Activated naive CD8-positive, alpha-beta T cell treated with anti-CD3 and anti-CD28 coated beads for 36 hours (primary cell): ENCODE measurements around the gene UTP25. TPM values are rescaled to one million over a fixed set of nuclear protein-coding genes. Genes with fewer than 3 reads are reported as not detected.
"Not testable (repeated sequence)": the region's sequence is repeated elsewhere in the genome, so short reads cannot be mapped to it uniquely, and the experiment has no call there.

Experiments used
- DNase-seq: peaks from one replicate; pipeline ENCODE4 v3.0.0; 2021
- H3K27ac Mint-ChIP-seq: one replicate; pipeline ENCODE4 v1.8.0; 2022; ENCODE audit warnings: mild to moderate bottlenecking, moderate library complexity, mixed read lengths
- H3K27me3 Mint-ChIP-seq: one replicate; pipeline ENCODE4 v1.8.0; 2022; ENCODE audit warnings: mild to moderate bottlenecking, mixed read lengths
- H3K36me3 Mint-ChIP-seq: one replicate; pipeline ENCODE4 v1.8.0; 2021; ENCODE audit warnings: mild to moderate bottlenecking, mixed read lengths
- H3K4me1 Mint-ChIP-seq: one replicate; pipeline ENCODE4 v1.8.0; 2021; ENCODE audit warnings: mixed read lengths
- H3K4me3 Mint-ChIP-seq: one replicate; pipeline ENCODE4 v1.8.0; 2022; ENCODE audit warnings: mild to moderate bottlenecking, moderate library complexity, mixed read lengths
- H3K9me3 Mint-ChIP-seq: one replicate; pipeline ENCODE4 v1.8.0; 2022; ENCODE audit warnings: mixed read lengths
- total RNA-seq, 2 experiments: library from RNA; stranded (reverse); gene quantifications; one replicate each; pipeline ENCODE4 v1.2.3, GENCODE V29; 2021

Gene UTP25
- total RNA-seq, 2 experiments from 2014 or later = 12.2 to 12.5 TPM

DNA sequence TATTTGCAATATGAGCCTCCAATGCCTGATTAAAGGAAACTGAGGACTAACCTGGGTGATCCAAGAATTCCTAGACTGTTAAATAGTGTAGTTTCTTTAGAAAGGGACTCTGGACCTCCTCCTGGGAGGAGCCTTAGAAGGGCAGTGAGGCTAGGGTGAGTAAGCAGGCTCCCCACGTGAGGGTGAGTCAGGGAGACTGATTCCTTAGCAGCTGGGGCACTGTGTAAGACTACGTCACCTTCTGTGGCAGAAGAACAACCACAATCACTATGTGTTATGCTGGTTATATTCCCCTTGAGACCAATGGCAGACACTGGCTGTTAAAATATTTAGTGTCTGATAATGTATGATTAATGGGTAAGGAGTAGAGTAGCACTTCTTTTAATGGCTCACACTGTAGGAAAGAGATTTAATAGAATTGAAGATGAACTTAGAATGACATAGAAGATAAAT, 56.9 kb downstream of the UTP25 start:
- DNase-seq = peak; percentile 36
- no peak overlapping the region for H3K4me3 Mint-ChIP-seq
- no peaks in the 10 kb centered on the region for H3K36me3 Mint-ChIP-seq
- peaks cover 31% of the 10 kb centered on the region for H3K27me3 Mint-ChIP-seq
- no peak overlapping the region for H3K27ac Mint-ChIP-seq
- no peaks in the 10 kb centered on the region for H3K4me1 Mint-ChIP-seq
- no peaks in the 10 kb centered on the region for H3K9me3 Mint-ChIP-seq

DNA sequence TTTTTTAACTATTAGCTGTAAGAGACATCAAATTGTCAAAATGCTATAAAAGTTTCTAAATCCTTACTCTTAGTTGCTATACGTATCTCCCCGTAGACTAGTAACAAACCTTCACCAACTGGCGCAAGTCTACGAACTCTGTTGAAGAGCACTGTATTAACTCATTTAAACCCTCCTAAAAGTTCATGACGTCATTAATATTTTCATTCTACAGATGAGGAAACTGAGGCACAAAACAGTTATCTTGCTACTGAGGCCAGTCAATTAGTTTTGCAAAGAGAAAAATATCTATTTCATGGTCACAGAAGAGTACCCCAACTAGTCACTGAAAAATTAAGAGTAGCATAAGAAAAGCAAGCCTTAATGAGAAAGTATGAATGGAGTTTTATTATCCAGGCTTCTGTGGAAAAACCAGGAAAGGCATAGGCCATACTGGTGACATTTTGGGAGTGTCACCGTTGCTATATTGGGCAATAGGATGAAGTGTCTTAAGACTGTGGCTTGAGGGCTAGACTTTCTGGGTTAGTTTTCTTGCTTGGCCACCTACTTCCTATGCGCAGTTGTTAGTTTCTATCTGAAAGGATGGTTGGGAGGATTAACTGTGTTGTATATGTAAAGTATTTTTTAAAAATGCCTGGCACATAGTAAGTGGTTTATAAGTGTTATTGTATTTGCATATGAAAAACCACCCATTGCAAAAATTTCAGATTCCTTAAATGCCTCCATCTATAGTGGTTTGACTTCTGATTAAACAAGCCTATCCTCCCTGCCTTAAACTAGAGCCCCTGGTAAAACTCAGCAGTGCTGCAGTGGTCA, 57.8 kb downstream of the UTP25 start:
- no peak overlapping the region for H3K4me3 Mint-ChIP-seq
- H3K4me1 Mint-ChIP-seq = no peaks in the 10 kb centered on the region
- no peak for DNase-seq
- H3K27ac Mint-ChIP-seq = no peak overlapping the region
- no peaks in the 10 kb centered on the region for H3K9me3 Mint-ChIP-seq
- H3K27me3 Mint-ChIP-seq = peaks cover 26% of the 10 kb centered on the region
- no peaks in the 10 kb centered on the region for H3K36me3 Mint-ChIP-seq

DNA sequence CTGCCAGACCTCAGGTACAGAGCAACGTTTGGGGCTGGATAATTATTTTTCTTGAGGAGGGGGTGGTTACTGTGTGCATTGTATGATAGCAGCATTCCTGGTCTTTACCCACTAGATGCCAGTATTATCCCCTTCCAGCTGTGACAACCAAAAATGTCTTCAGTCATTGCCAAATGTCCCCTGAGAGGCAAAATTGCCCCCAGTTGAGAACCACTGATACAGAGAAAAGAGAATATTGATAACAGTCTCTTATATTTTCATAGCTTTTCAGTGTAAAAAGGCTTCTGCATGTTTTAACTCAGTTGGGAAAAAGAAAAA, 58.4 kb downstream of the UTP25 start:
- no peak overlapping the region for H3K4me3 Mint-ChIP-seq
- no peaks in the 10 kb centered on the region for H3K4me1 Mint-ChIP-seq
- peaks cover 26% of the 10 kb centered on the region for H3K27me3 Mint-ChIP-seq
- H3K27ac Mint-ChIP-seq = no peak overlapping the region
- no peak for DNase-seq
- H3K36me3 Mint-ChIP-seq = no peaks in the 10 kb centered on the region
- no peaks in the 10 kb centered on the region for H3K9me3 Mint-ChIP-seq

DNA sequence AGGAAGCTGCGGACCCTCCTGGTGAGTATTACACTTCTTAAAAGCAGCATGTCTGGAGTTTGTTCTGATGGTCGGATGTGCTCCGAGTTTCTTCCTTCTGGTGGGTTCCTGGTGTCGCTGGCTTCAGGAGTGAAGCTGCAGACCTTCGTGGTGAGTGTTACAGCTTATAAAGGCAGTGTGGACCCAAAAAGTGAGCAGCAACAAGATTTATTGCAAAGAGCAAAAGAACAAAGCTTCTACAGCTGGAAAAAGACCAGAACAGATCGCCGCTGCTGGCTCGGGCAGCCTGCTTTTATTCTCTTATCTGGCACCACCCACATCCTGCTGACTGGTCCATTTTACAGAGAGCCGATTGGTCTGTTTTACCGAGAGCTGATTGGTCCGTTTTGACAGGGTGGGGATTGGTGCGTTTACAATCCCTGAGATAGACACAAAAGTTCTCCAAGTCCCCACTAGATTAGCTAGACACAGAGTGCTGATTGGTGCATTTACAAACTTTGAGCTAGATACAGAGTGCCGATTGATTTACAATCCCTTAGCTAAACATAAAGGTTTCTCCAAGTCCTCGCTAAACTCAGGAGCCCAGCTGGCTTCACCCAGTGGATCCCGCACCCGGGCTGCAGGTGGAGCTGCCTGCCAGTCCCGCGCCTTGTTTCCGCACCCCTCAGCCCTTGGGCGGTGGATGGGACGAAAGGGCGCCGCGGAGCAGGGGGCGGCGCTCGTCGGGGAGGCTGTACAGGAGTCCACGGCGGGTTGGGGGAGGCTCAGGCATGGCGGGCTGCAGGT, 60.7 kb downstream of the UTP25 start:
- H3K9me3 Mint-ChIP-seq, H3K4me3 Mint-ChIP-seq, H3K4me1 Mint-ChIP-seq, H3K36me3 Mint-ChIP-seq, H3K27ac Mint-ChIP-seq, DNase-seq: not testable (repeated sequence)
- peaks cover 17% of the 10 kb centered on the region for H3K27me3 Mint-ChIP-seq

DNA sequence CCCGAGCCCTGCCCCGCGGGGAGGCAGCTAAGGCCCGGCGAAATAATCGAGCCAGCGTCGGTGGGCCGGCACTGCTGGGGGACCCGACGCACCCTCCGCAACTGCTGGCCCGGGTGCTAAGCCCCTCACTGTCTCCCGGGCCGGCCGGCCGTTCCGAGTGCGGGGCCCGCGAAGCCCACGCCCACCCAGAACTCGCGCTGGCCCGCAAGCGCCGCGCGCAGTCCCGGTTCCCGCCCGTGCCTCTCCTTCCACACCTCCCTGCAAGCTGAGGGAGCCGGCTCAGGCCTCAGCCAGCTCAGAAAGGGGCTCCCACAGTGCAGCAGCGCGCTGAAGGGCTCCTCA, 61.3 kb downstream of the UTP25 start:
- Mint-ChIP-seq H3K4me1 (no peaks in the 10 kb centered on the region), H3K36me3 (no peaks in the 10 kb centered on the region), H3K4me3 (no peak overlapping the region), H3K27ac (no peak overlapping the region), H3K9me3 (no peaks in the 10 kb centered on the region), H3K27me3 (peaks cover 18% of the 10 kb centered on the region)
- DNase-seq = no peak

DNA sequence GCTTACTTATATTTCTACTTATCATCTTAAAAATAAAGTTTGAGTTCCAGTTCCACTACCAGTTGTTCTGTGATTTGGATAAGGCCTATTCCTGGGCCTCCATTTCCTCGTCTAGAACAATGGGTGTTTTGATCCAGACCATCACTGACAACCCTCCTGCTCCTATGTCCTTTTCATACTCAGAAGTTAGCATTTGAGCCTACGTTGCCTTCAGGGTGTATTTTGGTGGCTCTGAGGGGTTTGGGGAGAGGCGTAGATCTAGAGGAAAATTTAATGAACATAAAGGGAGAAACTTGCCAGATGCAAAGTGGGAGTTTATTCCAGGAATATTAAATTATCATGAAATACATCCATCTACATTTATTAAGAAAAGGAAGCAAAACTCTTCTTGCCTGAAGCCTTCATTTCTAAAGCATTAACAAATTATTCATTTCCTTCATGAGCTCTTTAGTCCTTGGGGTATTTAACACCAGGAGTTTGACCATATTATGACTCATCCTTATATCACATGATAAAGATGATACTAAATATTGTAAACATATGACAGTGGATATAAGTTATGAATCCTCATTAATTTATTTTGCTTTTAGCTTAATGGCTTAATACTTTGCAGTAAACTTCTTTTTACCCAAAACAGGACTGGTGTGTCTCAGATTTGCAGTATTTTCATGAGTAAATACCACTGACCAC, 63.0 kb downstream of the UTP25 start:
- peaks cover 28% of the 10 kb centered on the region for H3K27me3 Mint-ChIP-seq
- no peak overlapping the region for H3K4me3 Mint-ChIP-seq
- no peaks in the 10 kb centered on the region for H3K9me3 Mint-ChIP-seq
- DNase-seq = no peak
- H3K36me3 Mint-ChIP-seq = no peaks in the 10 kb centered on the region
- no peaks in the 10 kb centered on the region for H3K4me1 Mint-ChIP-seq
- no peak overlapping the region for H3K27ac Mint-ChIP-seq

DNA sequence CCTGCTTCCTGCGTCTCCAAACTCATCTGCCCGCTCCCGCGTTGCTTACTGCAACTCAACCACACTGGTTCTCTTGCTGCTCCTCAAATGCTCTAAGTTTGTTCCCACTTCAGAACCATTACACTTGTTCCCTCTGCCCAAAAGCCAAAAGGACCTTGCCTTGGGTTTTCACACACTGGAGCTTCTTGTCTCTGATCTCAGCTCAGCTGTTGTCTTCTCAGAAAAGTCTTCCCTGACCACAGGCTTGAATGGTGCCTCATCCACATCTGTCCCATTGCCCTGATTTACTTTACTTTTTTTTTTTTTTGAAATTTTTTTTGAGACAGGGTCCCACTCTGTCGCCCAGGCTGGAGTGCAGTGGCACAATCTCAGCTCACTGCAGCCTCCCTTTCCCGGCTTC, 66.0 kb downstream of the UTP25 start:
- Mint-ChIP-seq H3K27ac (no peak overlapping the region), H3K27me3 (peaks cover 19% of the 10 kb centered on the region), H3K36me3 (no peaks in the 10 kb centered on the region), H3K4me3 (no peak overlapping the region), H3K4me1 (no peaks in the 10 kb centered on the region), H3K9me3 (no peaks in the 10 kb centered on the region)
- no peak for DNase-seq

DNA sequence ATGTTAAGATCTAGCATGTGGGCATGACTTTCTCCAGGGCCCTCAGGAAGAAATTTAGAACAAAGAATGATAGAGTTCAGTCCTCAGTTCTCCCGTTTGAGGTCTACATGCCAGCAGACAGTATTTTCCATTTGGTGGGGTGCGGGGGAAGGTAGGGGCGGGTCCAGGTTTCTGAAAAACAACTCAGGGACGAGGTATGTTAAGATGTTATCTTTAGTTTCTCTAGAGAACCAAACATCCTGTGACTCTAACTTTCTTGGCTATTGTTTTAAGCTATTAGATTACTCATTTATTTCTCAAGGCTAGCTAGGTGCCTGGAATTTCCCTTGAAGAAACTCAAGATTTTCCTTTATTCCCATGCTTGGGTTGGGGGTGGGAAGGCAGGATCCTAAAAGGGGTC, 67.9 kb downstream of the UTP25 start:
- Mint-ChIP-seq H3K36me3 (no peaks in the 10 kb centered on the region), H3K27ac (no peak overlapping the region)
- no peak for DNase-seq

DNA sequence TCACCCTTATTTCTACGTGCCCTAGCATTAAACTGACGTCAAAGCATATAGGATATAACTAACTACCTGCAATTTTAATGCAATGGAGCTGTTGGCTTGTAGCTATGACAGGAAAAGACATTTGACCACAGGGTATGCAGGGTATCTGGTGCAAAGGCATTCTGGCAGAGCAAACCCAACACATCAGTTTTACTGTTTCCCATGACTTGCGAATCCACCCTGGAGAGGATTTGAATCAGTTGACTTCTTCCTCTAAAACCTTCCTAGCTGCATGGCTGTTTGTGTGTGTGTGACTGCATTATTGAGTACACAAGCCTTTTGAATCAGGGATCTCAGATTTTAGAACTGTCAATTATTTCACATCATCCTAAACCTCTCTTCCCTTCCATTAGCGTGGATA, 68.6 kb downstream of the UTP25 start:
- H3K9me3 Mint-ChIP-seq = no peaks in the 10 kb centered on the region
- H3K27ac Mint-ChIP-seq = no peak overlapping the region
- DNase-seq = no peak
- no peak overlapping the region for H3K4me3 Mint-ChIP-seq
- H3K27me3 Mint-ChIP-seq = peaks cover 19% of the 10 kb centered on the region
- H3K4me1 Mint-ChIP-seq = no peaks in the 10 kb centered on the region
- no peaks in the 10 kb centered on the region for H3K36me3 Mint-ChIP-seq

More for the DNA sequence above, 67.9 kb downstream of the UTP25 start:
- Mint-ChIP-seq H3K27me3 (peaks cover 19% of the 10 kb centered on the region), H3K4me1 (no peaks in the 10 kb centered on the region), H3K9me3 (no peaks in the 10 kb centered on the region), H3K4me3 (no peak overlapping the region)

DNA sequence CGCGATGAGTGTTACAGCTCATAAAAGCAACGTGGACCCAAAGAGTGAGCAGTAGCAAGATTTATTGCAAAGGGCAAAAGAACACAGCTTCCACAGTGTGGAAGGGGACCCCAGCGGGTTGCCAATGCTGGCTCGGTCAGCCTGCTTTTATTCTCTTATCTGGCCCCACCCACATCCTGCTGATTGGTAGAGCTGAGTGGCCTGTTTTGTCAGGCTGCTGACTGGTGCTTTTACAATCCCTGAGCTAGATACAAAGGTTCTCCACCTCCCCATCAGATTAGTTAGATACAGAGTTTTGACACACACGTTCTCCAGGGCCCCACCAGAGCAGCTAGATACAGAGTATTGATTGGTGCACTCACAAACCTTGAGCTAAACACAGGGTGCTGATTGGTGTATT, 70.5 kb downstream of the UTP25 start:
- not testable (repeated sequence) for H3K4me3 Mint-ChIP-seq, DNase-seq, H3K36me3 Mint-ChIP-seq, H3K4me1 Mint-ChIP-seq, H3K9me3 Mint-ChIP-seq, H3K27ac Mint-ChIP-seq
- H3K27me3 Mint-ChIP-seq = peaks cover 19% of the 10 kb centered on the region

DNA sequence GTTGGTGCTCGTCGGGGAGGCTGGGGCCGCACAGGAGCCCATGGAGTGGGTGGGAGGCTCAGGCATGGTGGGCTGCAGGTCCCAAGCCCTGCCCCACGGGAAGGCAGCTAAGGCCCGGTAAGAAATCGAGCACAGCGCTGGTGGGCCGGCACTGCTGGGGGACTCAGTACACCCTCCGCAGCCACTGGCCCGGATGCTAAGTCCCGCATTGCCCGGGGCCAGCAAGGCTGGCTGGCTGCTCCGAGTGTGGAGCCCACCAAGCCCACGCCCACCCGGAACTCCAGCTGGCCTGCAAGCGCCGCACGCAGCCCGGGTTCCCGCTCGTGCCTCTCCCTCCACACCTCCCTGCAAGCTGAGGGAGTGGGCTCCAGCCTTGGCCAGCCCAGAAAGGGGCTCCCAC, 71.1 kb downstream of the UTP25 start:
- not testable (repeated sequence) for H3K27ac Mint-ChIP-seq, H3K4me1 Mint-ChIP-seq, H3K36me3 Mint-ChIP-seq, DNase-seq, H3K9me3 Mint-ChIP-seq, H3K4me3 Mint-ChIP-seq
- H3K27me3 Mint-ChIP-seq = peaks cover 15% of the 10 kb centered on the region

DNA sequence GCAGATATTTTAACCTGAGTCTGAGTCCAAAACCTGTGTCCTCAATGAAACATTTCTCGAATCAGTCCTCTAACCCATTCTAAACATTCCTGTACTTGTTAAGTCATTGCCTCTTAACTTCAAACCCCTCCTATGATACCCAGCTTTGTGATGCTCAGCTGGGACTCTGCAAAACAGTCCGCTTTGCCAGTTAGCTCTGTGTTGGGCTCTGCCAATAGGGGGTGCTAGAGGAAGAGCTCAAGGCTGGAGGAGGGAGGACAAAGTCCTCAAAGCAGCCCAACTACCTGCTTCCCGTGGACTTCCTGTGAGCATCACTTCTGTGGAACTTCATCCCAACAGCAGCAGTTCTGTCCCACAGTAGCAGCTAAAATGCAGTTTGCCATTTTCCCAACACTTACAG, 72.2 kb downstream of the UTP25 start:
- H3K4me1 Mint-ChIP-seq = no peaks in the 10 kb centered on the region

DNA sequence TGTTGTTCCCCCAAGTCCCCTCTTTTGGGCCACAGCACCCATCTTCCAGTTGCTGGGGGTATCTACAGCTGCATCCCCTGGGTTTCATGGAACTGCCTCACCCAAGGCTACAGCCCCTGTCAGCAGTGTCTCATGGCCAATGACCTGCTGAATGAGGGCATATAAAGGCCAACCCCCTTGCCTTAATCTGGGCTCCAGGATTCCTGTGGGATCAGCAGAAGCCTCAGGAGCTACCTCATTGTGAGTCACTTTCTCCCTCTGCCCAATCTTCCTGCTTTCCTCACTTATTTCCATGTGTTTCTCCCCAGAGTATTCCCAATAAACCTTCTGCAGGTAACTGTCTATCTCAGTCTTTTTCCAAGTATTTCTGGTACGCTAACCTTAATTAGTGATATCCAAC, 73.0 kb downstream of the UTP25 start:
- Mint-ChIP-seq H3K9me3 (peaks cover 1% of the 10 kb centered on the region), H3K36me3 (no peaks in the 10 kb centered on the region), H3K4me1 (no peaks in the 10 kb centered on the region), H3K4me3 (no peak overlapping the region), H3K27ac (no peak overlapping the region), H3K27me3 (peaks cover 5% of the 10 kb centered on the region)
- DNase-seq = no peak

More for the DNA sequence above, 72.2 kb downstream of the UTP25 start:
- DNase-seq = peak; percentile 19
- Mint-ChIP-seq H3K9me3 (peaks cover 1% of the 10 kb centered on the region), H3K27ac (no peak overlapping the region), H3K36me3 (no peaks in the 10 kb centered on the region), H3K27me3 (peaks cover 7% of the 10 kb centered on the region), H3K4me3 (no peak overlapping the region)

DNA sequence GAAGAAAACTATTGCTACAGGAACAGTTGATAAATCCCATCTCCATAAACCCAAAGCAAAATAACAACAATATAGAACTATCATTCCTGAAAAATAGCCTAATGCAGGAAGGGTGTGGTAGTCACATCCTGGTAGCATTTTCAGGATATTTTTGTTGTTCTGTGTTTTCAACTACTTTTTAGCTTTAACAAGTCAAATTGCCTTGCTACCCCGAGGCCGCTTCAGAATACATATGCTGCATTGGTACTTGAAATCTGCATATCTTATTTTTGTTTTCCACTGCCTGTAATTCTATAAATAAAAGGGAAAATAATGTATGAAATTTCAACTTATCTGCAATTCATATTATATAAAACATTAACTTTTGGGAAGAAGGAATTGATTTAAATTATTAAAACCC, 73.4 kb downstream of the UTP25 start:
- Mint-ChIP-seq H3K36me3 (no peaks in the 10 kb centered on the region), H3K27ac (no peak overlapping the region), H3K4me3 (no peak overlapping the region), H3K9me3 (peaks cover 1% of the 10 kb centered on the region), H3K27me3 (peaks cover 5% of the 10 kb centered on the region), H3K4me1 (no peaks in the 10 kb centered on the region)
- no peak for DNase-seq

DNA sequence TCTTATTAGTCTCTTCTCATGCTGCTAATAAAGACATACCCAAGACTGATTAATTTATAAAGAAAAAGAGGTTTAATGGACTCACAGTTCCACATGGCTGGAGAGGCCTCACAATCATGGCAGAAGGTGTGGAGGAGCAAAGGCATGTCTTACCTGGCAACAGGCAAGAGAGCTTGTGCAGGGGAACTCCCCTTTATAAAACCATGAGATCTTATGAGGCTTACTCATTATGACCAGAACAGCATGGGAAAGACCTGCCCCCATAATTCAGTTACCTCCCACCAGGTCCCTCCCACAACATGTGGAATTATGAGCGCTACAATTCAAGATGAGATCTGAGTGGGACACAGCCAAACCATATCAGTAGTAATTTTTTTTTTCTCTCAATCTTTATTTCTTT, 77.0 kb downstream of the UTP25 start:
- not testable (repeated sequence) for H3K27me3 Mint-ChIP-seq, H3K4me3 Mint-ChIP-seq, H3K27ac Mint-ChIP-seq, H3K9me3 Mint-ChIP-seq, DNase-seq, H3K36me3 Mint-ChIP-seq, H3K4me1 Mint-ChIP-seq
